ENCODE measurements around the gene KIF26A.

- TF ChIP-seq ZNF114 (CRISPR knock-in tag; IDR thresholded peaks at IDR 0.05) (no peak), REST (IDR thresholded peaks at IDR 0.05; ENCODE audit: unreplicated experiment) (no peak), EZH2 (IDR thresholded peaks at IDR 0.05; ENCODE audit: low read depth, unreplicated experiment) (no peak), POLR2AphosphoS5 (IDR thresholded peaks at IDR 0.05; ENCODE audit: low read depth) (no peak), CTCF (conservative IDR thresholded peaks at IDR 0.05; ENCODE audit: low read depth in 2 of 2) (no peak), EZH2phosphoT487 (IDR thresholded peaks at IDR 0.05; ENCODE audit: unreplicated experiment) (no peak), ZNF331 (CRISPR knock-in tag; IDR thresholded peaks at IDR 0.05; ENCODE audit: low read depth) (no peak), CREB1 (CRISPR knock-in tag; IDR thresholded peaks at IDR 0.05; ENCODE audit: low read depth) (no peak), STAT1 (IDR thresholded peaks at IDR 0.05; ENCODE audit: unreplicated experiment) (no peak), ETS1 (IDR thresholded peaks at IDR 0.05) (no peak)
These were observed 31.5 kb downstream of the KIF26A start for GRCh38 chr14:104169699-104170479.
